Sigmoid colon (tissue), 3 donors: Measurements from ENCODE around the gene CHRNA4.

ENCODE experiments used
- CTCF ChIP-seq, 4 experiments: fragments of 450-650 bp in 3 of 4; fragments of 200-600 bp in 1 of 4; IDR thresholded peaks; one replicate each; pipeline ENCODE4 v1.5.1; 2016 to 2019; ENCODE audit warnings: antibody characterized with exemption in 4 of 4, mild to moderate bottlenecking in 3 of 4, moderate library complexity in 2 of 4
- POLR2A ChIP-seq, 2 donors: fragments of 450-650 bp; IDR thresholded peaks; one replicate each; pipeline ENCODE4 v1.6.1; 2016; ENCODE audit warnings: antibody characterized with exemption in 2 of 2, mild to moderate bottlenecking in 2 of 2, moderate library complexity in 2 of 2

DNA sequence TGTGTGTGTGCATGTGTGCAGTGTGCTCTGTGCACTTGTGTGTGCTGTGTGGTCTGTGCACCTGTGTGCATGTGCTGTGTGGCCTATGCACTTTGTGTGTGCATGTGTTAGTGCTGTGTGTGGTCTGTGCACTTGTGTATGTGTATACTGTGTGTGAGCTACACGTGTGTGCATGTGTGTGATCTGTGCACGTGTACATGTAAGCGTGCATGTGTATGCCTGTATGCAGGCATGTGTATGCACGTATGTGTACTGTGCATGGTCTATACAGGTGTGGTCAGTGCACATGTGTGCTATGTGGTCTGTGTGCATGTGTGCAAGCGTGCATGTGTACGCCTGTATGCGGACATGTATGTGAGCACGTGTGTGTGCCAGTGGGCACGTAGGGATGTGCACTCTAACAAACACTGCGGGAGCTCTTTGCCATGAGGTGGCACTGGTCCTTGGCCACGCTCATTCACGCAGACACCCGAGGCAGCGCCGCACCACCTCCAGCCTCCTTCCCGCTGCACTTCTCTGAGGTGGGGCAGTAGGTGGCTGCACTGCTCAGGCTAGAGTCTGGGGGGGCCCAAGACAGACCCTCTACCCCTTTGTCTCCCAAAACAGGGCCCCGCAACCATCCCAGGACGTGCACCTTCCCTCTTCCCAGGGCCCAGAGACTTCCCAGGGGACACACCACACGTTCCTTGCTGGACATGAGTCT lies 42.4 kb upstream of the CHRNA4 start:
- TF ChIP-seq POLR2A (IDR thresholded peaks at IDR 0.05) (no peak), CTCF (IDR thresholded peaks at IDR 0.05) (no peak)
